ENCODE results near the gene IL17RC. TPM values are rescaled to one million over a fixed set of nuclear protein-coding genes. Genes with fewer than 3 reads are reported as not detected.

The IL17RC gene
- total and polyA plus RNA-seq, 2 of the 4 experiments (the other 2 are of a cell fraction) = 20.8 to 28.3 TPM

GRCh38 chr3:9938966-9939365, 22.1 kb downstream of the IL17RC start:
- CTCF ChIA-PET = no interaction called here
- Histone ChIP-seq H3K56ac (ENCODE audit: extremely low read depth, insufficient read depth, low read length) (no peak overlapping the region), H3K9me1 (ENCODE audit: insufficient read depth, low read length) (peaks cover 9% of the 10 kb centered on the region; the same call in 1 of the 2 replicates), H3K18ac (ENCODE audit: low read depth, low read length) (no peak overlapping the region), H3K36me3 (ENCODE audit: control insufficient read depth, insufficient read depth, low read length) (peaks cover 8% of the 10 kb centered on the region), H2BK5ac (ENCODE audit: low read depth, low read length, poor library complexity, severe bottlenecking) (no peak overlapping the region), H3K79me1 (ENCODE audit: low read depth in 1 of 2, low read length in 2 of 2) (peaks cover 6 to 16% of the 10 kb centered on the region in 2 experiments; a peak in 3 of 4 replicates), H2AFZ (replicated peaks; ENCODE audit: low read length, poor library complexity) (no peak overlapping the region), H2AK5ac (ENCODE audit: low read depth, low read length) (no peak overlapping the region), H4K5ac (ENCODE audit: low read depth, low read length) (no peak overlapping the region), H3K9ac (ENCODE audit: low read depth, low read length) (no peak overlapping the region), H3K9me3 (ENCODE audit: control insufficient read depth, insufficient read depth, low read length) (no peaks in the 10 kb centered on the region), H3K23ac (ENCODE audit: low read depth, low read length) (no peak overlapping the region), H3K4ac (ENCODE audit: low read depth, low read length) (no peak overlapping the region), H3K4me3 (ENCODE audit: insufficient read depth, low read depth, low read length) (no peak overlapping the region), H3K4me1 (ENCODE audit: control insufficient read depth, insufficient read depth, low read length) (peaks cover 7% of the 10 kb centered on the region), H3K27me3 (ENCODE audit: control insufficient read depth, insufficient read depth, low read length) (no peaks in the 10 kb centered on the region), H2AK9ac (replicated peaks; ENCODE audit: low read depth, low read length, poor library complexity) (no peak overlapping the region), H3K27ac (ENCODE audit: insufficient read depth, low read length) (no peak overlapping the region), H3K14ac (replicated peaks; ENCODE audit: low read depth, low read length) (no peak overlapping the region), H4K8ac (ENCODE audit: low read depth in 2 of 2, low read length in 2 of 2) (no peak overlapping the region), H4K91ac (ENCODE audit: insufficient read depth, low read depth, low read length) (no peak overlapping the region), H2BK120ac (ENCODE audit: low read depth, low read length) (no peak overlapping the region), H3K4me2 (ENCODE audit: low read depth, low read length) (no peak overlapping the region), H2BK20ac (ENCODE audit: low read depth, low read length) (no peak overlapping the region), H4K20me1 (ENCODE audit: insufficient read depth, low read length) (no peaks in the 10 kb centered on the region; the same call in 1 of the 2 replicates), H2BK15ac (ENCODE audit: low read depth, low read length) (no peak overlapping the region)
- no peak for TF ChIP-seq RAD21 (IDR thresholded peaks at IDR 0.05; ENCODE audit: low read length)
- TF ChIP-seq RFX5 (IDR thresholded peaks at IDR 0.05; ENCODE audit: low read depth, low read length) = no peak
- TF ChIP-seq NFE2L2 (IDR thresholded peaks at IDR 0.05; ENCODE audit: low read depth, low read length) = no peak
- TF ChIP-seq CTCF (conservative IDR thresholded peaks at IDR 0.05; ENCODE audit: low read depth, low read length) = no peak
- no peak for TF ChIP-seq FOS (IDR thresholded peaks at IDR 0.05; ENCODE audit: low read depth, low read length)
- TF ChIP-seq SMC3 (IDR thresholded peaks at IDR 0.05; ENCODE audit: low read depth, low read length) = no peak
- TF ChIP-seq, protein P1, sequence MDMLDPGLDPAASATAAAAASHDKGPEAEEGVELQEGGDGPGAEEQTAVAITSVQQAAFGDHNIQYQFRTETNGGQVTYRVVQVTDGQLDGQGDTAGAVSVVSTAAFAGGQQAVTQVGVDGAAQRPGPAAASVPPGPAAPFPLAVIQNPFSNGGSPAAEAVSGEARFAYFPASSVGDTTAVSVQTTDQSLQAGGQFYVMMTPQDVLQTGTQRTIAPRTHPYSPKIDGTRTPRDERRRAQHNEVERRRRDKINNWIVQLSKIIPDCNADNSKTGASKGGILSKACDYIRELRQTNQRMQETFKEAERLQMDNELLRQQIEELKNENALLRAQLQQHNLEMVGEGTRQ (IDR thresholded peaks at IDR 0.05; ENCODE audit: low read depth, low read length) = no peak
- no peak for TF ChIP-seq MAZ (IDR thresholded peaks at IDR 0.05; ENCODE audit: borderline replicate concordance, low read depth, low read length)
- TF ChIP-seq MAFK (IDR thresholded peaks at IDR 0.05; ENCODE audit: low read depth, low read length) = no peak
- no peak for TF ChIP-seq CHD1 (IDR thresholded peaks at IDR 0.05; ENCODE audit: low read depth, low read length)
- no peak for TF ChIP-seq CEBPB (IDR thresholded peaks at IDR 0.05; ENCODE audit: low read depth, low read length)
- TF ChIP-seq, protein P2, sequence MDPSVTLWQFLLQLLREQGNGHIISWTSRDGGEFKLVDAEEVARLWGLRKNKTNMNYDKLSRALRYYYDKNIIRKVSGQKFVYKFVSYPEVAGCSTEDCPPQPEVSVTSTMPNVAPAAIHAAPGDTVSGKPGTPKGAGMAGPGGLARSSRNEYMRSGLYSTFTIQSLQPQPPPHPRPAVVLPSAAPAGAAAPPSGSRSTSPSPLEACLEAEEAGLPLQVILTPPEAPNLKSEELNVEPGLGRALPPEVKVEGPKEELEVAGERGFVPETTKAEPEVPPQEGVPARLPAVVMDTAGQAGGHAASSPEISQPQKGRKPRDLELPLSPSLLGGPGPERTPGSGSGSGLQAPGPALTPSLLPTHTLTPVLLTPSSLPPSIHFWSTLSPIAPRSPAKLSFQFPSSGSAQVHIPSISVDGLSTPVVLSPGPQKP (IDR thresholded peaks at IDR 0.05; ENCODE audit: borderline replicate concordance, low read depth, low read length) = no peak
- TF ChIP-seq BHLHE40 (IDR thresholded peaks at IDR 0.05; ENCODE audit: low read depth, low read length) = no peak
- no peak for TF ChIP-seq RCOR1 (IDR thresholded peaks at IDR 0.05; ENCODE audit: insufficient replicate concordance, low read length)
- no peak for TF ChIP-seq POLR2A (IDR thresholded peaks at IDR 0.05; ENCODE audit: low read depth, low read length)
- no peak for TF ChIP-seq MXI1 (IDR thresholded peaks at IDR 0.05; ENCODE audit: borderline replicate concordance, low read depth, low read length)
- intact Hi-C loops (cut with micrococcal nuclease) (no loop called here), in situ Hi-C loops (cut with MboI; ENCODE audit: low sequenced_read_pairs) (no loop called here), dilution Hi-C loops (cut with HindIII; ENCODE audit: low sequenced_read_pairs, unreplicated experiment) (no loop called here)
- DNase-seq = no peak
- no peak for ATAC-seq (ENCODE audit: low read depth)
- POLR2A ChIA-PET (ENCODE audit: unreplicated experiment) = no interaction called here
- WGBS, 2 experiments (ENCODE audit: extremely low coverage in 2 of 2, insufficient read length in 1 of 2) = no CpG with 5 or more reads among the region's 2 CpGs
- BruUV-seq (replicated peaks) = no TSS peak
